AML-193 (cell line): ENCODE measurements around the gene KCNIP2.
"Not testable (repeated sequence)": the region's sequence is repeated elsewhere in the genome, so short reads cannot be mapped to it uniquely, and the experiment has no call there.

Source experiments
- DNase-seq, 2 experiments: peaks; one replicate each; lab custom pipeline; 2025; lab: John Stamatoyannopoulos, UW

KCNIP2 gene

DNA sequence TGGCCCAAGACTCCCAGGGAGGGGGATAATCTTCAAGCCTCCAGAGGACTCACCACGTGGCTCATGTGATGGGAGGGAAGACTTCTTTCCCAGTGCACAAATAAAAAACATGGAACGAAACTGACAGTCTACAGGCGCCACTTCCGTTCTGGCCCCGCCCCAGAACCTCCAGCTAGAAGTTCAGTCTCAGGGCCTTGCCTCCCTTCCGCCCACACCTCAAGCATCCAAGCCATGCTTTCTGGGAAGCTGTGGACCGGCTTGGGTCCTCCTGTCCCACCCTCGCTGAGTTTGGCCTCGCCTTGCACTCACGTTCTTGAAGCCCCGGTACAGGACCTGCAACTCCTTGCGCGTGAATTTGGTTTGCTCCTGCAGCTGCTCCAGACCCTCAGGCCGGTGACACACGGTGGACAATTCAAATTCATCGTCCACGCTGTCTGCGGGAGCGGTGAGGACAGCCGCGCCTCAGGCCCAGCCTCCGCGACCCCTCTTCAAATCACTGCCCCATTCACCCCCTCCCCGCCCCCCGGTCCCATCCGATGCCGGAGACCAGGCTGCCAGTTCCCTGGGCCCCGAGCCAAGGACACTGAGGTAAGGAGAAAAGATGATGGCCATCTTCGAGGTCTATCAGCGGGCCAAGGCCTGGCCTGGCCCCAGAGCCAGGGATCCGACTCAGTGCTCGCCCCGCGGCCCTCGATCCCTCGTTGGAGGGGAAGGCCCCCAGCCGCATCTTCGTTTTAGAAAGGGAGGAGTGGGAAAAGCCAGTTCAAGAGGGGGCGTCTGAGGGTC is 14.6 kb downstream of the KCNIP2 start:
- no peak for DNase-seq

DNA sequence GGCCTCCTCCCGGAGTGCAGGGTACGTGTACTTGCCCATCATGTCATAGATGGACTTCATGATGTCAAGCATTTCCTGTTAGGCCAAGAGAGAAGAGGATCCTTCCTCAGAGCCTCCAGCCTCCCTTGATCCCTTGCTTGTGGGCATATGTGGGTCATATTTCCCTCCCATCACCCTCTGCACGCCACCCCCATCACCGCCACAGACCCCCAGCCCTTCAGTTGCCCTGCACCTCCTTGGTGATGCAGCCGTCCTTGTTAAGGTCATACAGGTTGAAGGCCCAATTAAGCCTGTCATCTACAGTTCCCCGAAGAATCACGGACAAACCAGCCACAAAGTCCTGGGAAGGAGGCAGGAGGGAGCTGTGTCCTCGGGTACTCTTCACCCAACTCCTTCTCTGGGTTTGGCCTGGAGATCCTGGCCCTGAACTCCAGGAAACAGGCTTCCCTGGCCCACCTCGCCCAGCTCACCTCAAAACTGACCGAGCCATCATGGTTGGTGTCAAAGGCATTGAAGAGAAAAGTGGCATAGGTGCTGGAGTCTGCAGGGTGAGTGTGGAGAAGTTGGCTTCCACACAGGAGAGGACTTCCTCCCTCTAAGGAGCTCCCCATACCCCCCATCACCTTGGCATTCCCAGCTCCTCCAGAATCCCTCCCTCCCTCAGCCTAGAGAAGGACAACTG is 15.5 kb downstream of the KCNIP2 start:
- DNase-seq: no peak

DNA sequence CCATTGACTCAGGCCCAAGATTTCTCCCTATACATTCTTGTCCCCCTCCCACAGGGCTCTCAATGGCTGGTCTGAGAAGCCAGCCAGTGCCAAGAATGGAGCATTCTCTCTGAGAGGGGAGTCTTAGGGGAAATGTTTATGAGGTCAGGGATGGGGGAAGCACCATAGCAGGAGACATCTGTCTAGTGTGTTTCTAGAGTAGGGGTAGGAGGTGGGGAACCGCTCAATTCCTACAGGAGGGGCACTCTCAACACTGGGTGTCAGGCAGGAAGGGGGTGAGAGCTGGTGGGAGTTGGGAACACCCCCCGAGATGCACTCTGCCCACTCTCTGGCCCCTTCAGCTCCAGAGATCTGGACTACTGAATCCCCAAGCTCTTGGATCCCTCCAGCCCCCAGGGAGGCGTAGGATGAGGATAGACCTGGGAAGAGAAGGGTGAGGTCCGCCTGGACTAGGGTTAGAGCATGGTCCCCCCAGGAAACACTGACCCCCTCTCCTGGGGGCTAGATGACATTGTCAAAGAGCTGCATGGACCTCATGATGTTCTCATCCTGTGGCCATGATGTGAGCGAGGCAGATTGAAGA is 16.7 kb downstream of the KCNIP2 start:
- DNase-seq: no peak

DNA sequence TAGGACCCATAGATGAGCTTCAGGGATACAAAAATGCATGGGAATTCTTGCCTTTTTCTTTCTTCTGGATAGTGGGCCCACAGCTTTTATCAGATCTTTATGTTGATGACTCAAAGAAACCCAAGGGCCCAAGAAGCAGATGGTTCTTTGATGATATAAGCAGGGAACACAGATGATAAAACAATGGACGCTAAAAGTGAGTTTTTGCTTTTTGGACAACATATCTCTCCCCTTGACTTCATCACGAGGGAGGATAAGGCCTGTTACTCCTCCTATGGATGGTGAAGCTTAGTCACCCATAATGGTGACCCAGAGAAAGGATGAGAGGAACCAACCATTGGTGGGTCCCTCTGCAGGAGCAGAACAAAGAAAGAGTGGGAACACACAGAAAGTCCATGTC is 18.9 kb downstream of the KCNIP2 start:
- no peak for DNase-seq

DNA sequence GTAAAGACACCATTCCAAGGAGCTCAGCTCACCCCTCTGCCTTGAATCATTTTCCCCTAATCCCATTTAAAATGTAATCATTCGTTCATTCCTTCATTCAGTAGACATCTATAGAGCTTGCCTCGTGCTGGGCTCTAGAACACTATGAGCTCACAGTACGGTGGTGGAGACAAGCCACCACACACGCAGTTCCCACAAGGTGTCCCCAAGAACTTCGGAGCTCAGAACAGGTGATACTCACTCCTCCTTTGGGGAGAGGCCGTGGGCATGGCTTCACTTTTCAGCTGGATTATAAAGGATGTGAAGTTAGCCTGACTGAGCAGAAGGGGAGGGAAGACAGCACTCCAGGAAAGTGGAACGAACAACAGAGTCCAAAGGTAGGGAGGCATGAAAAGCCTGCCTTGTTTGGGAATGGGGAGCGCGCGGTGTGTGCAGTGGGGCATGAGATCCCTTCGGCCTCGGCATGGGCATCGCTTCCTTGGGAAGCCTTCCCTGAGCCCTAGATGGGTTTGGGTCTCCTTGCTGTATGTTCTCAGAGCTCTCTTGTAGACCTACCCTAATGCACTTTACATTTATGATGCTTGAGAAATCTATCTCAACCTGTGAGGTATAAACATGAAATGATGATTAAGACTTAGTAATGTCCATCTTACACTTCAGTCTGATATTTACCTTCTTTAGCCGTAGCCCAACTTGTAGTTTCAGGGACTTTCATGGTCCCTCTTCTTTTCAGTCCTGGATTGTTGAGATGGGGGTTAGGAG is 24.5 kb downstream of the KCNIP2 start:
- peak; percentile 62 to 68 for DNase-seq

DNA sequence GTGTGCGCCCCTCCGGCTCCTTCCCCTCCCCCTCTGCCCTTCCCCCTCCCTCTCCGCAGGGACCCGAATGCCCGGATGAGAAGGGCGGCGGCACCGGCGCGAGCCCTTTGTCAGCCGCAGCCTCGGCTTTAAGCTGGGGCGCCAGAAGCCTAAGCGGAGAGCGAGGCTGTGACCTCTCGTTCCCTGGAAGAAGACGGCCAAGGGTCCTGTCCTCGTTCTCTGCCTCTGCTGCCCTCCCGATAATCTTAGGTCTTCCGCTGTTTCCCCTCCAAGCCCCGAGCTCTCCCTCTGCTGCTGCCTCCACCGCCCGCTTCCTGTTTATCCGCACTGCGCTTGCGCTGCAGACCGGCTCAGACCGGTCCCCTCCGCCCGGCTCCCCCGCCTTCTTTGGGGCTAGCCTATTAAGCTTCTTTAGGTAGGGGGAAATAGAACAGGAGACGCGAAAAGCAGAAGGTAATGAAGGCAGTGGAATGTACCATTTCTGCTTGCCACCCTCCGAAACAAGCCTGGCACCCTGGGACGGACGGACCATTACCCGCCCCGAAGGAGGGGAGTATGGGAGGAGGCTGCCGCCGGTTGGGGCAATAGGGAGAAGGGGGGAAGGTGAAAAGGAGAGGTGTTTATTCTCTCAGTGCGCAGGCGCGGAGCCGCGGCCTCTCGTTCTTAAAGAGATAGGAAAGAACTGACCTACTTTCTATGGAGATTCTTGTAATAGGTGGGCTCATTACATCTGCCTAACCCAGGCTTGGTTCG is 25.3 kb downstream of the KCNIP2 start, which contains the start of gene OGA:
Gene OGA, minus strand, starts transcription at position 326 of the 753 bp plus-strand sequence. CDS start 422 bp downstream, outside the sequence.
- DNase-seq: peak; percentile 98 to 99

DNA sequence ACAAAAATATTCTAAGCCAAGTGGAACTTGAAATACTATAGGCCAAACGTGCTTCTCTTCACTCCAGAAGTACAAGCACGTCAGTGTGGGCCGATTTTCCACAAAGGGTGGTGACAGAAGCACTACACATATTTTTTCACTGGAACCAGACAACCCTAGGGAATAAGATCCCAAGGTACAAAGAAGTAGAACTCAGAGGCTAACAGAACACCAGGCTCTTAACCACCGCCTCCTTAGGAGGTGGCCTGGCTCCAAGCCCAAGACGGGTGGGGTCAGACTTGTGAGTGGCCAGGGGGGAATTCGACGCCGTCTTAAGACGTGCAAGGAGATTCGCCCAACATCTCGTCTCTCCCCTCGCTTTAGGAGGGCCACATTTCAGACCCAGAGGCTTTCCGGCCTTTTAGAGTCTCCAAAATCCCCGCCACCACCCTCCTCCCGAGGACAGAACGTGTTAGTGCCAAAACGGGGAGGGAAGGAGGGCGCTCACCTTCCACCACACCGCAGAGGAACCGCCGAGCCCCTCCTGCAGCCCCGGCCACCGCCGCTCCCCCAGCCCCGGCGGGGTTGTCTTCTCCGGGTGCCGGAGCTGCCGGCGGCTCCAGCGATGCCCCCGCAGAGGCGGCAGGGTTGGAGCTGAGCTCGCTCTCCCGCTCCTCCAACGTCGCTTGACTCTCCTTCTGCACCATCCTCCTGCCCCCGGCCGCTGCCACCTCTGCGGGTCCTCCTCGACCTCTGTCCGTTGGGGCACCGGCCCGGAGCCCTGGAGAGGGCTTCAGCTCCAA is 26.1 kb downstream of the KCNIP2 start:
- DNase-seq: peak; percentile 30 to 48

DNA sequence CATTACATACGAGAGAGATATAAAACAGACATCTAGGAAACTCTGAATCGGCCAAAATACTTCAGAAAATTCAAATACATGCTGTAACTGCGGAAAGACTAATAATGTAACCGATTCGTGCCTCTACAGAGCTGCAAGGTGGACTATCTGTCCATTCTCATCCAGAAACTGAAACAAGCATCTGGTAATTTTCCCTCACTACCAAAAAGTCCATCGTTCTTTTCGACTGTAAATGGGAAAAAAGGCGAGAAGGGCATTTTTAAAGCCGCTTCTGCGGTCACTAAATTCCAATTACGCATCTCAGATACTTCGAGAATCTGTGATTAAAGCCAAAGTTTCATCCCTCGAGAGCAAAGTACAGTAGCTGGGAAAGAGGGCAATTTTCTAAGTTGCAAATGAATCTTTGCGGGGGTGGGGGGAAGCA is 26.7 kb downstream of the KCNIP2 start:
- DNase-seq: no peak

DNA sequence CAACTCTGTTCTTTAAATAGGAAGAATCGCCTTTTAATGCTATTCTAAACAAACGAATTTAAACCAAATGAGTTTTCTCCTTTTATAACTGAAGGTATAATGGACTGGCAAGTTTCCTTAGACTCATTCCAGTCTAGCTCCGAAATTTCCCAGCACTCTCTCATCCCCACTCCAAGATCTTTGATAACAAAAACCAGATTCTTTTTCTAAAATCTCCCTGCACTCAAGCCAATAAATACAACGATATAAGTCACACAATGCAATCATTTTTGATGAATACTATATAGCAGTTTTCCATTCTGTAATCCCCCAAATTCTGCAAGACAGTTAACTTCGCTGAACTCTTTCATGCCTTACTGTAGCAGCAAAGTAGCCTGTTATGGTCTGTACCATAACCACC is 27.2 kb downstream of the KCNIP2 start:
- DNase-seq: no peak

DNA sequence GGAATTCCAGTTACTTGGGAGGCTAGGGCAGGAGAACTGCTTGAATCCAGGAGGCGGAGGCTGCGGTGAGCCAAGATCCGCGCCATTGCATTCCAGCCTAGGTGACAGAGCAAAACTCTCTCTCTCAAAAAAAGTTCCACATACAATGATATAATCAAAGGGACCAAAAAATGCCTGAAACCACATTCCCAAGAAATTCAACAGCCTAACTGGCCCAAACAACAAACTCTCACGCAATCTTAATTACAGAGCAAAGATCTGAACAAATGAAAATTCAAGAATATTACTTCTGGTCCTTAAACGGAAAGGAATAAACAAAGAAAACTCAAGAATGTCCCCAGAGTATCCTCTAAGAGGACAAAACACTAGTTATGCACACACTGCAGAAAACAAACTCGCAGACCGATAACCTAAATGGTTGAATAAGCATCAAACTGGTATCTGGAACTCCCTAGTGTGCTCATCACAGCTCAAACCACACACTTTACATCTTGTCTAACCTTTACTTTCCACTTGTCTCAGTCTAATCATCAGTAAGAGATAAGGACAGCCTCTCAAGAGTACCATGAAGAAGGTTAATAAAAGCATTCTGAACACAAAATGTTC is 29.0 kb downstream of the KCNIP2 start:
- DNase-seq: no peak

DNA sequence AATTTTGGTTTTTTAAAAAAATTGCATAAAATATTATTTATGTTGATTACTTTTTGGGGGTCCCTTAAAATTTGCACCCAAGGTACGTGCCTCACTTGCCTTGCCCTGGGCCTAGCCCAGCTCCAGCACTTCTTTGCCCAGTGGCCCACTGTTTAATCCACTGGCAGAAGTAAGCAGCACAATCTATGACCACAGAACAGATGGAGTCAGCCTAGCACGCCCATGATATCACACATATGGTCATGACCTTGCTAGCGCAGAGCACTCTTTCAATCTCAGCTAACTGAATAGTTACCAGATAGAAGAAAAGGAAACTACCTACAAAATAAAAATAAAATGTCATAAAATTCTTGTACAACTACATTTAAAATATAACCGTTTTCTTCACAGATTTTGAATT is 31.0 kb downstream of the KCNIP2 start:
- DNase-seq: no peak

DNA sequence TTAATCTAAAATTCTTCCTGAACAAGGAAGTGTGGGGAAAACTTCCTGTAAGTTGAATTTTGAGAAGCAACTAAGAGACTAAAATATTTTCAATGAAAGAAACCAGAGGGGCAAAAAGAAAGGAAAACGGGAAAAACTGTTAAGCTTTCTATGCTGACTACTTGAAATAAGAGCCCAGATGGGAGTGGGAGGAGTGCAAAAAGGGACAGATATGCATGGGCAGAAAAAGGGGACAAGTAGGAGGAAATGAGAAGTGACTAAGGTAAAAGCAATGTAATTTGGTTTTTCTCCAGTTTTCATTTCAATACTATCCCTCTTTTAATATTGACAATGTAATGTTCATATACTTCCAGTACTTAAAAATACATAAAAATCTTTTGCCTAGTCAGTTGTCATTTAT is 36.4 kb downstream of the KCNIP2 start:
- DNase-seq: no peak

DNA sequence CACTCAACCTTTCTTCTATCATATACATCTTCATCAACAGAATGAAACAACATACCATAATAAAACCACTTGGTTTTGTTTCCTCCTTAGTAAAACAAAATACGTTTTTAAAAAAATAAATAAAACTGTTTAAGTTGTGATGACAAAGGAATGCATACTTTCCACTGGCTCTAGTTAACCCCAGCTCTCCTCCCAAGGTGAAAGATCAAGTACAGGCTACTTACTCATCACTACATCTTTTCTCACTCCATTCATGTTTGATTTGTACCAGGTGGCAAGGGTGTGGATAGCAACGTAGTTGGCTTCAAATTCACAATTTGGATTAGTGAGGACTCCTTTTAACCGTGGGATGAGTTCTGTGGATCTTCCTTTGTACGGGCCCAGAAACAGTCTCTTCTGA is 40.1 kb downstream of the KCNIP2 start:
- no peak for DNase-seq

DNA sequence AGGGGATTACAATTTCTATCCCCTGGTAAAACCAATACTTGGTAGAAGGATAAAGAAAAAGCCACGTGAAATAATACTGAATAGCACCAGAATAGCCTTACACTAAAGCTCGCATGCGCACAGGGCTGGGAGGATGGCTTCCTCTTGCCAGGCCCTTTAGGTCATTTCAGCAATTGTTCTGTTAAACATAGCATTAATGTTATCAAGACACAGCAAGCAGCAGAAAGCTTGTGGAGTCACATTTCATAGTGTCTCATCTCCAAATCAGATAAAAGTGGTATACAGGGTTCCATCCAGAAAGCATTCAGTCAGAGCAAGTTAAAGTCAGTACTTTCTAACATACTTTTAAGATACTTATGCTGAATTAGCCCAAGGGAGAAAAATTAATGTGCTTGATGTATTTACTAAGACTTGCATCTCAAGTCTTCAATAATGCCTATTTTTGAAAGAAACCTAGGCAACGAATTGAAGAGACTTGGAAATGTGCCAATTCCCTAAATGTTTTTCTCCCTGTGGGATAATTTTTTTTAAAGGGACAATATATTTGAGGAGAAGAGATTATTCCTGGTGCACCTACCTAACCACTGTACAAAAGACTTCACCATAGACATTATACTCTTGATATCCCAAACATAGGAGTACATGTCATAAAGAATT is 46.1 kb downstream of the KCNIP2 start:
- no peak for DNase-seq

DNA sequence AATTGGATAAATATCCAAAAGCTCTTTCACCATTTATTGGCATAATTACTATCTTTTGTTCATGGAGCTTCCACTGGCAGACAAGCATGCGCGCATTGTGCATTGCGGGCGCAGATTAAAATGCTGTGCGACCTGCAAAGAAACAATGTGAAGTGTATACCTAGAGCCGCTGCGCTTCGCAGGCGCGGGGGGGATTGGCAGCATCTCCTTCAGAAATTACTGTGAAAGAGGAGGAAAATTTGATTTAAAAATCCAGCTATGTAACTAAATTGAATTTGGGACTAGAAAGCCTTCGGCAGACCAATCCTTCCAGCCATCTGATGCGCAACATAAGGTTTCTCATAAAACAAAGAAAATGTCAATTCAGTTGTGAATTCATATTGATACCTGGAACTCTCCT is 50.1 kb downstream of the KCNIP2 start:
- no peak for DNase-seq

DNA sequence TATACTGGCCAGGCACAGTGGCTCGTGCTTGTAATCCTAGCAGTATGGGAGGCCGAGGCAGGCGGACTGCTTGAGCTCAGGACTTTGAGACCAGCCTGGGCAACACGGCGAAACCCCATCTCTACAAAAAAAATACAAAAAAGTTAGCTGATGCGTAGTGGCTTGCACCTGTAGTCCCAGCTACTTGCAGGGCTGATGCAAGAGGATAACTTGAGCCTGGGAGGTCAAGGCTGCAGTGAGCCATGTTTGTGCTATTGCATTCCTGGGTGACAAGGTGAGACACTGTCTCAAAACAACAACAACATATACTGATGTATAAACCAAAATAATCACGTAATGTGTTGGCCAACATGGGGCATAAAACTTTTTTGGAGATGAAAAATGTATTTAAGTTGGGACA is 53.9 kb downstream of the KCNIP2 start:
- no peak for DNase-seq

DNA sequence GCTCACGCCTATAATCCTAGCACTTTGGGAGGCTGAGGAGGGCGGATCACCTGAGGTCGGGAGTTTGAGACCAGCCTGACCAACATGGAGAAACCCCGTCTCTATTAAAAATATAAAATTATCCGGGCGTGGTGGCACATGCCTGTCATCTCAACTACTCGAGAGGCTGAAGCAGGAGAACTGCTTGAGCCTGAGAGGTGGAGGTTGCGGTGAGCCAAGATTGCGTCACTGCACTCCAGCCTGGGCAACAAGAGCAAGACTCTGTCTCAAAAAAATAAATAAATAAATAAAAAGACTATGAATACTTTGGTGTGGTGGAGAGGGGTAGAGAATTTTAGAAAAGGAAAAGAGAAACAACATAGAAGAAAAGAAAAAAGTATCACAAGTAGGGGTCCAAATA is 54.4 kb downstream of the KCNIP2 start:
- not testable (repeated sequence) for DNase-seq

DNA sequence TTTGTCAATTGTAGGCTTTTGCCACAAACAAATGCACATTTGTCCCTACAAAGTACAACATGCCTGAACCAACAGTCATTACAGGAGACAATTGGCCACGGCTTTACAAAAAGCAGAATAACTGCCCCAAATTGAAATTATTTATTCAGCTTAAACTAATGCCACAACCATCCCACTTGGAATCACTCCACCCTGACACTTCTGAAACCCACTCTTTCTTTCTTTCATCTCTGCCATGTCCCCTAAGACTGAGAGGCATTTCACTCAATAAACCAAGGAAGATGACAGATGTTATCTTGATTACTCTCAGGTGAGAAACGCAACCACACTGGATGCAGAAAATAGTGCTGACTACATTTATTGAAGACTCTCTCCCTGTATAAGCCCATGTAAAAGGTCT is 57.8 kb downstream of the KCNIP2 start:
- DNase-seq: no peak

DNA sequence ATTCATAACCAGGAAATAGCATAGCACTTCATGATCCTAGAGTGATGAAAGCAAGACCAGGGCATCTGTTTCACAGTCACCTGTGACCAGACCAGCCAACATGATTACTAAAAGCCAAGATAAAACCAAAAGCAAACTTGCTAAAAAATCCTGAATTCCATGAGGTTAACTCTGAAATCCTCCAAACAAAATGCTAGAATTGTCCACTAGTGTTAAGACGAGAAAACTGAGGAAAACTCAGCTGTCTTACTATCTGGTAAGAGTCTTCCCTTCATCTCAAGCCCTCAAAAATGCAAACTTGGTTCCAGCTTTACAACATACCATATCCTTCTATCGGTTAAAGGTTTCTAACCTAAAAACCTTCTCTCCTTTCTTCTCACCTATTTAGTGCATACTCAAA is 59.0 kb downstream of the KCNIP2 start:
- no peak for DNase-seq

DNA sequence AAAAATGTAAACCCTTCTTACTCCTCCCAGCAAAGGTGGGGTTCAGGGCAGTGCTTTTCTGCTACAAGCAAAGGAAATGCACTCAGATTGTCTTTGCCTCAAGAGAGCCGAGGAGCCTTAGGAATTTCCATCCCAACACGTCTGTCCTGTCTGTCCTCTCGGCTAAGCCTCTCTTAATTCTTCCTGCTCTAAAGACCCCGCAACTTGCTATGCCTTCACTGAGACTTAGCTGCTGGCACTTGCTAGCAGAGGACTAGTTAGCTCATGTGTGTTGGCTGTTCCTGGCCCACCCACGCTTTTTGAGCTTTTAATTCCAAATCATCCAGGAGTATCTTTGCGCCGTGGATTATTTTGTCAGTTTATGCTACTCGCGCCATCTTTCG is 59.9 kb downstream of the KCNIP2 start:
- no peak for DNase-seq
